ENCODE results near the gene CLDN7.

GRCh38 chr17:7237761-7238419 is 24.4 kb downstream of the CLDN7 start:
- TF ChIP-seq CTCF (IDR thresholded peaks at IDR 0.05) (no peak), POLR2A (IDR thresholded peaks at IDR 0.05) (no peak)

All from thyroid gland (tissue), 4 donors.